ENCODE measurements around the gene POP4. TPM values are rescaled to one million over a fixed set of nuclear protein-coding genes. Genes with fewer than 3 reads are reported as not detected.
"Not testable (repeated sequence)": the region's sequence is repeated elsewhere in the genome, so short reads cannot be mapped to it uniquely, and the experiment has no call there.

Gene POP4
- total RNA-seq, 1 donor from 2014 or later: 30.8 TPM

GRCh38 chr19:29612121-29612520 is 6.0 kb downstream of the POP4 start:
- DNase-seq: no peak

DNA sequence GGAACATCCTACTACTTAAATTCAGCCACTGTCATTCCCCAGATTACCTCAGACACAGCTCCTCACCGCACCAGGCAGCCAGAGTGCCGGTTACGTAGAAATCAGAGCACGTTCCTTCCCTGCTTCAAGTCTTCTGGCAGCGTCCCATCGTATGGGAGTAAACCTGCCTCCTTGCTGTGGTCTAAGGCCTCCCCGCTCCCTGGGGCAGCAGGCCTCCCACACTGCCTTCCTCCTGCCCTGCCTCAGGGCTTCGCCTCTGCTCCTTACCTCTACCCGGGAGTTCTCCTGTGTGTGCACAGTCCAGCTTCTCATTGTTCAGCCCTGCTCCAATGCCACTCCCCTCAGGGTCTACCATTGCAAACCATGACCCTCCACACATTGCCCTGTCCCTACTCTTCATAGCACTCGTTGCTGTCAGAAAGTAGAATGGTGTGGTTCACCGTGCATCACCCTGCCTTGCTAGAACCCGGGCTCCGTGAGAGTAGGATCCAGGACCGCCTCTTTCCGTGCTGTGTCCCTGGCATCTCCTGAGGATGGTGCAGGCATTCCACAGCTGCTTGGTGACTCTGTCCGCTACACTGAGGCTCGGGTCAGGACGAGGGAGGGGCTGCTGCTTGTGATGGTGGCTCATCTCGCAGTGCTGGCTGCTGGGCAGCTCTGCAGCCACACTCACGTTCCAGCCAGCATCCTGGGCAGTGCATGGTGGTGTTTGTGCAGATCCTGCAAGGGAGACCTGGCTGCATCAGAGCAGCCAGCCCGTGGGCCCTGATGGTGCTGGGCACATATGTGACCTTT is 6.9 kb downstream of the POP4 start:
- DNase-seq: no peak

- no peak for DNase-seq
Observed at GRCh38 chr19:29614046-29614445, 8.0 kb downstream of the POP4 start.

GRCh38 chr19:29614780-29615179 is 8.7 kb downstream of the POP4 start:
- no peak for DNase-seq

DNA sequence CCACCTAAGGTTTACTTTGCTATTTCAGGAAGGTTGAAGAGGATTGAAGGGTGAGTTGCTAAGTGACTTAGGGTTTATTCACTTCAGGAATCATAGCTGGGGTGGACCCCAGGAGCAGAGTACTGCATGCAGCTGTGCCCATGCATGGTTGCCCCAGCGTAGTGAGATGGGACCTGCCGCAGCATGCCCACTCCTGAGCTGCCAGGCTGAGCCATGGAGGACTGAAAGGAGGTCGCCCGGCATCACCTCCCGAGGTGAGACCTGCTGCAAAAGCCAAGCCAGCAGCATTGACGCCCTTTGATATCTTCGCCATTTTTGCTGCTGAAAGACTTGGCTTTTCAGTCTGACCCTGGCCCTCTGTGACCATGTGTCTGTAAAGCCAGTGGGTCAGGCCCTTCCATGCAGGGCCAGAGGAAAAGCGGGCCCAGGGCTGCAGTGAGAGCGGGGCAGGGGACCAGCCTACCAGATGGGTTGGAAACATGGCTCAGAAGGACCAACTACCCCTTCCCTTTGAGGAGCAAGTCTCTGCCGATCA is 9.9 kb downstream of the POP4 start:
- DNase-seq: no peak

DNA sequence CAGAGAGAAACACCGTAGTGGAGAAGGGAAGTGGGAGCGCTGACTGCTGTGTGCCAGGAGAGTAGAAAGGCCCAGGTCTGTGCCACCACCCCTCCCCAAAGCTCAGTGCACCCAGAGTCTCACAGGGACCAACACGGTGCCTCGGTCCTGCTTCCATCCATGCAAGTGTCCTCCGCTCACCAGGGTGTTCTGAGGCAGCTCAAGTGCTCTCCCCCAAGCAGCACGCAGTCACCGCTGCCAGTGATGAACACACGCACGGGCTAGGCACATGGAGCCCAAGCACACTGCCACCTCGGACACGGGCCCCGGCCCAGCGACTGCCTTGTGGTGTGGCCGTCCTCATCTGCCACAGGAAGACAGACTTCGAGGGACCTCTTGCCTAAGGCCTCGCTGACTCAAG is 10.5 kb downstream of the POP4 start:
- DNase-seq: no peak

- DNase-seq: no peak
Observed at GRCh38 chr19:29617366-29618266, 11.5 kb downstream of the POP4 start.

- no peak for DNase-seq
Observed at GRCh38 chr19:29618434-29618833, 12.4 kb downstream of the POP4 start.

GRCh38 chr19:29618871-29619270 is 12.8 kb downstream of the POP4 start:
- no peak for DNase-seq

DNA sequence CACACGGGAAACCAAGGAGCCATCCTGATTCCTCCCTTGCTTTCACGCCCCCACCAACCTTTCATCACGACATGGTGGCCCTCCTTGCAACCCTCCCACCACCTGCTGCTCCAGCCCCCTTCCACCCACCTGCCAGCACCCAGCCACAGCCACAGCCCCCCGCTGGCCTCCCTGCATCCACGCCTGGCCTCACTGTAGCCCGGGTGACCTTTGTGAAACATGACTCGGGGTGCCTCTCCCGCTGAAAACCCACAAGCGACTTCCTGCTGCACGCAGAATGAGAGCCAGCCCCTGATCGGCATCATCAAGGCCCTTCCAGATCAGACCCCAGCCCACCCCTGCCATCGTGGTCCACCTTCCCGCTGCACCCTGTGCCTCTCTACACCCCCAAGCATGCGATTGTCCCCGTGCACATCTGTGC is 14.9 kb downstream of the POP4 start:
- no peak for DNase-seq

DNA sequence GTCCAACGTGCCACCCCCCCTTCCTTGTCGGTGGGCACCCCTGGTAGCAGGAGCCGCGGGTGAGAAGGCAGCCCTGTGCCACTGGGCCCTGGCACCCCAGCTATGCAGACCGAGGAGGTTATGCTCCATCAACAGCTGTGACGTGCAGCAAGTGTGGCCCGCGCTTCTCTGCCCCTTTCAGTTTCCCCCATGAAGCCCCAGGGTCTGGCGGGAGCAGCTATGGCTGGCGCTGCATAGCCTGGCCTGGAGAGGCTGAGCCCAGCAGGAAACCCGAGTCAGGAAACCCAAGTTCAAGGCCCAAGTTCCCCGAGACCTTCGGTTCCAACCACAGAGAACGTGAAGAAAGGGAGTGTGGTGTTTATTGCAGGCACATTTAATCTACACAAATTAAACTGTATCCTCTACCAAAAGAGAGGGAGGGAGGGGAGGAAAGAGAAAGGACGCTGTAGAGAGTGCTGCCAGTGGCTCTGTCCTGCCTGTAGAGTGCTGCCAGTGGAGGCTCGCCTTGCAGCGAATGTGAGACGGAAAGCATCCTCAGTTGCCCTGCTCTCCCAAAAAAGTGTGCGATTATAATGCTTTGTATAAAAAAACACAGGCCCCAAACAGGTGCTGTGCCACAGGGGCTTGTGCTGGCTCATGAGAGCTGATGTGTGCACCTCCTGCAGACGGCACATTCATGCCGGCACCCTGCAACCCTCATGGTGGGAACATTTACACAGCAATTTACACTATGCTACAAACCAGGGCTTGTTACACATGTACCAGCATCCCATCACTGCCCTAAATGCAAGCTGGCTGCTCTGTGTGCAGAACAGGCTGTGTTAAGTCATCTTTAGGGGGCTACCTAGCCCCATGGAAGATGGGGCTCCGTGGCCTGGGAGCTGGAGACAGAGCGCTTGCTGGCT is 16.3 kb downstream of the POP4 start:
- no peak for DNase-seq

GRCh38 chr19:29623726-29624488 is 17.8 kb downstream of the POP4 start:
- no peak for DNase-seq

- DNase-seq: no peak
Observed at GRCh38 chr19:29624489-29625185, 18.6 kb downstream of the POP4 start.

DNA sequence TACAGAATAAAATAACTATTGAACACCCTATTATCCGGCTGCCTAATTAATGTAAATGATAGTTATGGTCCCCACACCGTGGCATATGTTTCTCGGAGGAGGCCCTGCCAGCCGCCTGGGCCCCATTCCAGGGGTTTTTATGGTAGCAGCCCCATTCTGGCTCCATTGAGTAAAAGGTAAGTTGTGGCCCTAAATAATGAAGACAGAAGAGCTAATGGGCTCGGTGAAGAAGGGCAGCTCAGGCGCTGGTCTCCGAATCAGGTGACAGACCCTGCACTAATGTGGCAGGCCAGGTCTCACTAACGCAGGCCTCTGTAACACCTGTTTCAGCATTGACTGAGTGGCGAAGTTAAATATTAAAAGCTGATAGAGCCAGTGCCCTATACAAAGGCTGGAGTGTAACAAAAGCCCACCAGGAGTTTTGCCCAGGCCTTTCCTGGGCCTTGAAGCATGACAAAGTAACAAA is 19.1 kb downstream of the POP4 start:
- DNase-seq: no peak

GRCh38 chr19:29626386-29626785 is 20.3 kb downstream of the POP4 start:
- no peak for DNase-seq

DNA sequence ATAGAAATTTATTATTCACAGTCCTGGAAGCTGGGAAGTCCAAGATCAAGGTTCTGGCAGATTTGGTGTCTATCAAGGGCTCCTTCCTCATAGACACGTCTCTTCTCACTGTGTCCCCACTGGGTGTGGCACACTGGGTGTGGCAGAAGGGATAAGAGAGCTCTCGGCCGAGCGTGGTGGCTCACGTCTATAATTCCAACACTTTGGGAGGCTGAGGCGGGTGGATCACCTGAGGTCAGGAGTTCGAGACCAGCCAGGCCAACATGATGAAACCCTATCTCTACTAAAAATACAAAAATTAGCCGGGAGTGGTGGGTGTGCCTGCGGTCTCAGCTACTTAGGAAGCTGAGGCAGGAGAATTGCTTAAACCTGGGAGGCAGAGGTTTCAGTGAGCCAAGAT is 20.7 kb downstream of the POP4 start:
- not testable (repeated sequence) for DNase-seq

DNA sequence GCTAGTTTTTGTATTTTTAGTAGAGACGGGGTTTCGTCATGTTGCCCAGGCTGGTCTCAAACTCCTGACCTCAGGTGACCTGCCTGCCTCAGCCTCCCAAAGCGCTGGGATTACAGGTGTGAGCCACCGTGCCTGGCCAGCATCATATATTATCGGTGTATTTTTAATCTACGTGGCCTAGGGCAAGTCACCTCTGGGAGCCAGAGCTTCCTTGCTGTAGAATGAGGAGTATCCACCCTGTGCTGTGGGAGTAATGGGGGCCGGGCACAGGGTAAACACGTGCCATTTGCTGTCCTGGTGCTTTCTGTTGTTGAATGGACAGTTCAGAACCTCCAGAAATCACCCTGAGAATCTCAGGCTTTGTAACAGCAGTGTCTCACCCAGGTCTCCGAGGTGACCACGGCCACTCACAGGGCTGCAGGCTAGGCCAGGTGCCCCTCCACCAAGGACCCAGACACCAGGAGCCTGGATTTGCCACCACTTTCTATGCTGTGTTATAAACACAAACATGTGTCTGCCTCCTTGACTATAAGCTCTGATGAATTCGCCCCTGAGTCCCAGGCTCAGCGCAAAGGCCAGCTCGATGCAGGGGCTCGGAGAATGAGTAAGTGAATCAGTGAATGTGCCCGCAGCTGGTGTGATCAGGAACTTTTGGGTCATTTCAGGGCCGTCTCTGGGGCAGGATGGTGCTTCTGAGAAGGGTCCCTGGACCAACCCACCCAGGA is 22.7 kb downstream of the POP4 start:
- DNase-seq: no peak

GRCh38 chr19:29629836-29630534 is 23.9 kb downstream of the POP4 start:
- no peak for DNase-seq

DNA sequence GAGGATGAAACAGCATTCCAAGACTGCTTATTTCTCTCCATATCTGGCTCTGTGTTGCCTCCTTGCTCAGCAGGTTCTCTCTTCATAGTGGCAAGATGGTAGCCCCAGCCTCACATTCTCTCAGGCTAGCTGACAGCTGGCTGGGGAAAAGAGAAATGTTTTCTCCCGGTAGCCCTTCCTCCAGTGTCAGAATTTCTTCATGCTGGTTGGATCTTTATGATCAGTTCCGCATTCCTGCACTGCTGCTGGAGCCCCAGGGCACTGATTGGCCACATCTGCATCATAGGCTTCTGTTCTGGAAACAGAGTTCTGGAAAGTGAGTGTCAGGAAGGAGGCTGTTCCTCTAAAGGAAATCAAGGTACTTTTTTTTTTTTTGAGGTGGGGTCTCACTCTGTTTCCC is 24.6 kb downstream of the POP4 start:
- no peak for DNase-seq

Measured in skin of body (tissue), 2 donors.